NCI-H2227 treated with DMSO at 0.1 percent for 48 hours (cell line): ENCODE data around the gene COPZ2.
A peak's percentile ranks its signal among the peaks of the same experiment; 100 is the strongest.
"Not testable (repeated sequence)": the region's sequence is repeated elsewhere in the genome, so short reads cannot be mapped to it uniquely, and the experiment has no call there.

ENCODE experiments used
- DNase-seq: peaks from one replicate; lab custom pipeline; 2025; lab: John Stamatoyannopoulos, UW

The COPZ2 gene

GRCh38 chr17:48030531-48030930 is 7.1 kb downstream of the COPZ2 start:
- DNase-seq = no peak

GRCh38 chr17:48028736-48029135 is 8.9 kb downstream of the COPZ2 start:
- DNase-seq = no peak

DNA sequence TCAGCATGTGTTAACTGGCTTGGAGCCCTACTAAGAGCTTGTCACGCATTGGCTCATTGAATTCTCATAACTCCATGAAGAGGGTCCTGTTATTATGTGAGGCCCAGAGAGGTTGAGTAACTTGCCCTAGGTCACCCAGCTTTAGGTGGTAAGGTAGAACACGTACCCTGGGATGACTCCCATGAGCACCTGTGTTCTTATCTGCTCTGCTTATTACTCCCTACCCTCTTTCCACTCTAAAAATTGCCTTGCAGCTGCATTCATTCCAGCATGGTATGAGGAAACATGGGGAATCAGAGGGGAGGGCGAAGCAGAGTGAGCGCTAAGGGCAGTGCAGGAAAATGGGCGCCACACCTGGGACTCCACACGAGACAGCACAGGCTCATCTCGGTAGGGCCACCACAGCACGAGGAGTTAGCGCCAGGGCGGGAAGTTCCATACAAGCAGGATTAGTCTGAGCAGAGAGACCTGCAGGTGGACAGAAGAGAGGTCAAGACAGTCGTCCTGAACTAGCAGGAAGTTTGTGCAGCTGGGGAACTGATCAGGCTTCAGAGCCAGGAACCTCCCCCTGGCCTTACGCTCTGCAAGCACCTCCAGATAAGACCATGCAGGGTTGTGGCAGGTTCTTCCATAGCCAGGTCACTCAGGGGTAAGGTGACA is 10.1 kb downstream of the COPZ2 start:
- no peak for DNase-seq

DNA sequence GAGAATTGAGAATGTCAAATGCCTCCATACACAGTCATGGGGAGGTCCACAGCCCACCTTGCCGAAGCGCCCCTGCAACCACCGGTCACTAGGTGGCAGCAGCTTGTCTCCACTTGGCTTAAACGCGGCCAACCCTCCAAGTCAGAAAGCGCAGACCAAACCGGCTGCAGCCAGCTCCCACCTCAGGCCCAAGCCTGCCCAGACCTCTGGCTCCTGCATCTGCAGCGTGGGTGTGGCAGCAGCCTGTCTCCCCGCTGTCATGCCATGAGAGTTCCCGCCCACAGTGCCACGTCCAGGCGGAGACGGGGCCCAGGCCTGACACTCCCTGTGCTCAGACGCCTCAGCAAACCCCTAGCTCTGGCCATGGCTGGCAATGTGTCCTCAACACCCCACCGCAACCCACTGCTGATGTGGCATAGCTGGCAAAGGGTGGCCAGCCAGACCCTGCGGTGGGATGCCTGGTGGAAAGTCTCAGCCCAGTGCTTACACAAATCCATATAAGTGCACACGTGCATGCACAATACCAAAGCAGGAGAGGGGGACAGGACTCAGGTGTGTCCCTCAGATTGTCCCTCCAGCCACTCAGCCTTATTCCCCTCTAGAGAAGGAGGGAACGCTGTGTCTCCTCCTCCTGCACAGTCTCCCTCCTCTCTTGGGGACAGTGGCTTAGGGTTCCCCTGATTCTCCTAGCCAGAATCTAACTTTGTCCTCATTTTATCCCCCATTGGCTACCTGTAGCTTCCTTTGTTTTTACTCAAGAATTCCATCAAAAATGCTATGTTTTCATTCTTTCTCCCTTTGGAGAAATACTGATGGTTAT is 10.9 kb downstream of the COPZ2 start:
- DNase-seq = peak; percentile 79

- no peak for DNase-seq
Observed at GRCh38 chr17:48025904-48026501, 11.6 kb downstream of the COPZ2 start.

- DNase-seq = peak; percentile 96
Observed at GRCh38 chr17:48025040-48025903, 12.3 kb downstream of the COPZ2 start.

- DNase-seq = no peak
Observed at GRCh38 chr17:48024149-48025039, 13.2 kb downstream of the COPZ2 start.

DNA sequence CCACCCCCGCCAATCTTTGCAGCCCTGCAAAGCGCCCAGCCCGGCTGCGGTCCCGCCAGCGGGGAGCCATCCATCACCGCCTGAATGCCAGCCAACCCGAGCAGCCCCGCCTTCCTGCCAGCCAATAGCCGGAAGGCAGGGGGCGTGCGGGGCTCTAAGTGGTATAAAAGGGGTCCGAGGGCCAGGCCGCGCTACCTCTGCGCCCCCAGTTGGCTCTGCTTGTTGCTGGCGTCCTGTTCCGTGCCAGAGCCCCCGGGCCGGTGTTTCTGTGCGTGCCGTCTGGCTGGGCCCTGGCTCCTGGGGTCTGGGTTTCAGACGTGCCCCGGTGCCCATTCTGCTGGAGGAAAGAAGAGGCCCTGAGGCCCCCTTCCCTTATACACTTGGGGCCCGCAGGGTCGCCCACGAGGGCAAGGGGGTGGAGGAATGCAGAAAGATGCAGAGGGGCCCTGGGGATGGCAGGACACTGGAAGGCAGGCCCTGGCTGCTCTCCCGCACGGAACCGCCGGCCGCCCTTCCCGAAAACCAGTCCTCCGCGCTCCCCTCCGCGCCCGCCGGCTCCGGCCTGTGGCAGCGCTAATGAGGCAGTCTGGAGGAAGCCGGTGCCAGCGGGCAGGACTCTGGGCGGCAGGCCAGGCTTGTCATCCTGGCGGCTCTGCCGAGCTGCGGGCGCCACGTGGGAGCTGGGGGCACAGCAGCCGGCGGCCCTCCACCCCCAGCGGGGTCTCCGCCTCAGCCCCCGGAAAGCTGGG is 14.0 kb downstream of the COPZ2 start:
- DNase-seq = peak; percentile 90

DNA sequence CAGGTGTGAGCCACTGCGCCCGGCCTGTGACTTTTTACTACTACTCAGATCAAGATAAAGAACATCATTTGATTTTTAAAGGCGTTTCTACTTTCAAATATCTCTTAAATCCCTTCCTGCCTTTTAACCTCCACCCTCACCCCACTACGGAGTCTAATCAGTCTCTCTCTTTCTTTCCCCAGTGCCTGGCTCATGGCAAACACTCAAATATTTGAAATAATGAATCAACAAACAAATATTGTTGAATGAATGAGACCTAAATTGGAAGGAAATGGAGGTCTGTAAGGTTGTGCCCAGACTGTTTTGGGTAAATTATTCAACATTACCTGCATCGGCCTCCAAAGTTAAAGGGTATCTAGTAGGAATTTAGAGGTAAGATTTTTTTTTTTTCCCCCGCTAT is 14.7 kb downstream of the COPZ2 start:
- DNase-seq = no peak

DNA sequence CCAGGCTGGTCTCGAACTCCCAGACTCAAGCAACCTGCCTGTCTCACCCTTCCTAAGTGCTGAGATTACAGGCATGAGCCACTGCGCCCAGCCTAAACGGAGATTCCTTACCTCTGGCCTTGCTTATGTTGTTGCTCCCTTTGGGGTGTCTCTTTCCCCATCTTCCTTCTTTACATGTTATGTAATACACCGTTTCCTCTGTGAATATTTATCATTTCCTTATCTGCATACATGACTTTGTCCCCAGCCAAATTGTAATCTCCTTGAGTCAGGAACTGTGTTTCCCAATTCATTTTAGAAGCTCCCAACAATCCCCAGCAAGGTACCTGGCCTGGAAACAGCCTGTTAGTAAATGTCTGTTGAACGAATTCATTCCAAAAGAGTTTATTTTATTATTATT is 15.7 kb downstream of the COPZ2 start:
- no peak for DNase-seq

GRCh38 chr17:48017817-48018158 is 19.8 kb downstream of the COPZ2 start:
- not testable (repeated sequence) for DNase-seq

GRCh38 chr17:48016112-48016511 is 21.5 kb downstream of the COPZ2 start:
- no peak for DNase-seq

DNA sequence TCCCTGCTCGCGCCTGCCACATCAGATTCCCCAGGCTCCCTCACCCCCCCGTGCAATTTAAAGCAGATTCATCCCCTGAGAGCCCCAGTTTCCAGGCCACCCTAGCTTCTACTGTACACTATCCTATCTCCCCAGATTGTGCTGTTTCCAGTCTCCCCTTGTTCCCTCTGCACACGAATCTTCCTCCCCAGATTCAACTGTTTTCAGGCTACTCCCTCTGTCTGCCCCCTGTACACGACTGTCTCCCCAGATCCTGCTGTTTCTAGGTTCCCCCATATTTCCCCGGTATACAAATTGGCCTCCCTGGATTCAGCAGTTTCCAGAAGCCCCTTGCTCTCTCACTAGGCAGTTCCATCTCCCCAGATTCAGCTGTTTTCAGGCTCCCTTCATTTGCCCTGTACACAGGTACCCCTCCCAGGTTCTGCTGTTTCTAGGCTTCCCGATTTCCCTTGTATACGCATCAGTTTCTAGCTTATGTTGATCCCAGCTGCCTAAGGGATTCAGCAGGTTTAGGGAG is 22.9 kb downstream of the COPZ2 start:
- peak; percentile 88 for DNase-seq

- no peak for DNase-seq
Observed at GRCh38 chr17:48013876-48014594, 23.6 kb downstream of the COPZ2 start.

DNA sequence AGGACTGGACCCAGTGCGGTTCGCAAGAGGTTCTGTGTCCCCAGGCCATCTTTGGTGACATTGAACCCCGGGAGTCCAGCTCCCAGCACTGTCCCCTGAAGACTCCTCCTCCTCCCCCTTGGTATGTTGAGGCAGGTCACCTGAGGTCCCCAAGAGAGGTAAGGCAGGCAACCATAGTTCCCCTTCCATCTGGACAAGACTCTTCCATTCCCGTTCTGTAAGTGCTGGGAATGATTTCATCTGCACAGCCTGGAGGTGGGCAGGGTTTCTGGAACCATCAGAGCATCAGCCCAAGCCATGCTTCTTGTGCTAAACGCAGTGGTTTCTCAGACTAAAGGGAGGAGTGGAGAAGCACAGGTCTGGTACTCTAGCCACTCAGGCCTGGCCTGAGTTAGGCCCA is 24.9 kb downstream of the COPZ2 start:
- DNase-seq = no peak

DNA sequence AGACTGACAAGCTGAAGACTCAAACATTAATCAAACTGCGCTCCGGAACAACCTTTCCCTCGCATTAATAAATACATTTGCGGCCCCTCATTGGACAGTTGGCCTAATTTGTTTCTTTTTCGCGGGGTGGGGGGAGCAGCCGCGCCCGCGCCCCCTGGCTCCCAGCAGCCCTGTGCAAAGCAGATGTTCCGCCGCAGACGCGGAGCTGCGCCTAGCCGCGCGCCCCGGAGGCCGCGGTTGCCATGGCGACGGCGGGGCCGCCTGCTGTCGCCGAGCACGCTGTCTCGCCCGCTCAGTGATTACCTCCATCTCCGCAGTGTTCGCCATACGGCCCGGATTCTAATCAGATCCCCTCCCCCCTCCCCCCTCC is 25.5 kb downstream of the COPZ2 start:
- peak; percentile 98 for DNase-seq

DNA sequence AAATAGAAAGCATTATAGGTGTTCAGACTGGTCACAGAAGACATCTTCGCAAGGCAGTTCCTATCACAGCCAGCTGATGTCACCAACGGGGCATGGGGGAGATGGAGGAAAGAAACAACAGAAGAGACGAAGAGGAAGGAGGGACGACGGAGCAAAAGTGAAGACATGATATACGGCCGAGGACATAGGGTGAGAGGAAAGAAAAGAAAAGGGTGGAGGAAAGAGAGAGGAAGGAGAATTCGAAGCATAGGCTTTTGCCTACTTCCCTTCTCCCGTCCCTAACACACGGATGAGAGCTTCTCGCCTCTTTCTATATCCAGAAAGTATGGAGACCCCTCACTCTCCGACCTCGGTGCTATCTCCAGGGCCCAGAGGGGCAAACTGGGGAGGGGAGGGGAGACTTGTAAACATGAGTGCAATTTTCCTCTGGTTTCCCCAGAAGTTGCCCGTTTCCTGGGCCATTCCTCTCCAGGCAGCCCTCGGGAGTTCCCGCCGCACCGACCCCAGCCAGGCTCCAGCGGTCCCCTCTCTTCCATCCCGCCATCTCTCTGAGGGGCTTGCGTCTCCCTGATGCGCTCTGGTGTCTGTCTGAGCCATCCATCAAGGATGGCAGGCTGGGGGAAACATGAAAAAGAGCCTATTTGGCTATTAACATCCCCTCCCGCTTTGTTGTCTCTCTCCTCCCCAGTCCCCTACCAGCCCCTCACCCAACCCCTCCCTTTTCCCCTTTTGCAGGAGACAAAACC is 26.0 kb downstream of the COPZ2 start:
- peak; percentile 67 for DNase-seq

GRCh38 chr17:48010193-48010592 is 27.4 kb downstream of the COPZ2 start:
- no peak for DNase-seq
